Raji (cell line): ENCODE measurements around the gene UMAD1.

Experiments used
- POLR2A ChIP-seq: IDR thresholded peaks from 2 replicates; pipeline ENCODE4 v1.6.1; 2011; ENCODE audit warnings: low read depth, low read length, control low read depth; ENCODE audit not compliant: insufficient read depth

UMAD1 gene

GRCh38 chr7:7731732-7732131, 91.2 kb downstream of the UMAD1 start:
- TF ChIP-seq POLR2A, result no peak

- TF ChIP-seq POLR2A, result no peak
Measured at GRCh38 chr7:7732621-7733281, 92.2 kb downstream of the UMAD1 start.

- no peak for TF ChIP-seq POLR2A
Measured at GRCh38 chr7:7736671-7737070, 96.1 kb downstream of the UMAD1 start.

GRCh38 chr7:7737674-7738073, 97.1 kb downstream of the UMAD1 start:
- TF ChIP-seq POLR2A, result no peak

GRCh38 chr7:7738177-7738576, 97.6 kb downstream of the UMAD1 start:
- TF ChIP-seq POLR2A, result no peak

- TF ChIP-seq POLR2A, result no peak
Measured at GRCh38 chr7:7738622-7739021, 98.1 kb downstream of the UMAD1 start.

- TF ChIP-seq POLR2A, result no peak
Measured at GRCh38 chr7:7739204-7740036, 98.9 kb downstream of the UMAD1 start.

- no peak for TF ChIP-seq POLR2A
Measured at GRCh38 chr7:7740037-7740355, 99.4 kb downstream of the UMAD1 start.

- no peak for TF ChIP-seq POLR2A
Measured at GRCh38 chr7:7742223-7742622, 101.7 kb downstream of the UMAD1 start.

- TF ChIP-seq POLR2A, result no peak
Measured at GRCh38 chr7:7745258-7745657, 104.7 kb downstream of the UMAD1 start.

GRCh38 chr7:7745966-7746365, 105.4 kb downstream of the UMAD1 start:
- TF ChIP-seq POLR2A, result no peak

- no peak for TF ChIP-seq POLR2A
Measured at GRCh38 chr7:7746458-7746857, 105.9 kb downstream of the UMAD1 start.

- TF ChIP-seq POLR2A, result no peak
Measured at GRCh38 chr7:7750571-7751242, 110.2 kb downstream of the UMAD1 start.

GRCh38 chr7:7751243-7752092, 110.9 kb downstream of the UMAD1 start:
- no peak for TF ChIP-seq POLR2A

- no peak for TF ChIP-seq POLR2A
Measured at GRCh38 chr7:7756577-7756976, 116.0 kb downstream of the UMAD1 start.
